ENCODE data around the gene ABCA10.
A peak's percentile ranks its signal among the peaks of the same experiment; 100 is the strongest.
"Not testable (repeated sequence)": the region's sequence is repeated elsewhere in the genome, so short reads cannot be mapped to it uniquely, and the experiment has no call there.

Gene ABCA10

DNA sequence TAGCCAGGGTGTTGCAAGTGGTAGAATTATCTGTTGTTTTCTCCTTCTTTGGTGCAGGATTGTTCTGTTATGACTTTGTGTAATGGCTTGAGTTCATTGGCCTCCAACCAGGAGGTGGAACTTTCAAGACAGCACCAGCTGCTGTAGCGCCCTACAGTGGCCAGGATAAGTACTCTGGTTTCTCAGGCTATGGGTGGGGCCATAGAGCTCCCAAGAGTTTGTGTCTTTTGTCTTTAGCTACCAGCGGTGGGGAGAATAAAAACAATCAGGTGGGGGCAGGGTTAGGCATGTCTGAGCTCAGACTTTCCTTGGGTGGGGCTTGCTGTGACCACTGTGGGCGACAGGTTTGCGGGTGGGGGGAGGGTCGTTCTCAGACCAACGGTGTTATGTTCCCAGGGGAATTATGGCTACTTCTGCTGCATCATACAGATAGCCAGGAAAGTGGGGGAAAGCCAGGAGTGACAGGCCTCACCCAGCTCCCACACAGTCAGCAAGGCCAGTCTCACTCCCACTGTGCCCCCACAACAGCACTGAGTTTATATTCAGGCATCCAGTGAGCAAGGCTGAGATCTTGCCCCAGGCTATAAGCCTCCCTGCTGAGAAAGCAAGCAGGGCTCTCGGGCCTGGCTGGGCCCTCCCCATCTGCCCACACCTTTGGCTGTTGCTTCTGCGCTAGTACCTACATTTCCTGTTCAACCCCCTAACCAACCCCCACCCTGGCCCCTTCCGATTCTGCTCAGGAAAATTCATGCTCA, 15.4 kb downstream of the ABCA10 start:
- TF ChIP-seq POLR2A (IDR thresholded peaks at IDR 0.05; ENCODE audit: low read depth, low read length) = no peak
- DNase-seq (ENCODE audit: insufficient read length, low spot score) (no peak), FAIRE-seq (no peak)

DNA sequence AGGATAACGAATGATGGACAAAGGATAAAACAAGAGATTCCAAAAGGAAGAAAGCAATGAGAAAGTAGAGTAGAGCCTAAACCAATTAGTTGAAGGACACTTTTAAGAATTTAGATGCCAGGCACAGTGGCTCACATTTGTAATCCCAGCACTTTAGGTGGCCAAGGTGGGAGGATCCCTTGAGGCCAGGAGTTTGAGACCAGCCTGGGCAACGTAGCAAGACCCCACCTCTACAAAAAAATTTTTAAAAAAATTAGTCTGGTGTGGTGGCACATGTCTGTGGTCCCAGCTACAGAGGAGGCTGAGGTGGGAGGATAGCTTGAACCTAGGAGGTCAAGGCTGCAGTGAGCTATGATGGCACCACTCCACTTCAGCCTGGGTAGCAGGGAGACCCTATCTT, 20.0 kb downstream of the ABCA10 start:
- FAIRE-seq = no peak
- DNase-seq (ENCODE audit: insufficient read length, low spot score) = no peak
- TF ChIP-seq POLR2A (IDR thresholded peaks at IDR 0.05; ENCODE audit: low read depth, low read length) = no peak

DNA sequence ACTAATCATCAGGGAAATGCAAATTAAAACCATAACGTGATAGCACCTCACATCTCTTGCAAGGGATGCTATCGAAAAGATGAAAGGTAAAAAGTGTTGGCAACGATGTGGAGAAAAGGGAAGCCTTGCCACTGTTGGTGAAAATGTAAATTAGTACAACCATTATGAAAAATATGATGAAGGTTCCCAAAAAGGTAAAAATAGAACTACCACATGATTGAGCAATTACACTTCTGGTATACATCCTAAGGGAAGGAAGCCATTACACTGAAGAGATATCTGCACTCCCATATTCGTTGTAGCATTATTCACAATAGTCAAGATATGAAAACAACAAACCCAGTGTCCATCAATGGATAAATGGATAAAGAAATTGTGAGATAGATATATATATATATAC, 21.5 kb downstream of the ABCA10 start:
- no peak for TF ChIP-seq POLR2A (IDR thresholded peaks at IDR 0.05; ENCODE audit: low read depth, low read length)
- no peak for DNase-seq (ENCODE audit: insufficient read length, low spot score)
- peak; percentile 52 for FAIRE-seq

DNA sequence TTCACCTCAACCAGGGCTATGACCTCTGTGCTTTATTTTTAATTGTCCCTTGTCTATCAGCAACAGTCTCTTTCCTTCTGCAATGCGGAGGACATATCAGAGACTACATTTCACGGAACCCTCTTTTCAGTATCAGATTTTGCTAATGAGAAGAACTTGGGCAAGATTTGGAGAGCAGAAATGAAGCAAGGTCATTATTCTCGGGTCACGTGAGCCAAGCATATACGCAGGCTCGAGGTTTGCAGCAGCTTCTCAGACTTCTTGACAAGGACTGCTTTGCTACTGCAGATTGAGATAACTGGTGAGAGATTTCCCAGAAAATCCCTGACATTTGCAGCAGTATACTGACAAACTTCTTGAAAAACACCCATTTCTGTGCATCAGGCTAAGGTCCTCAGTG, 30.4 kb downstream of the ABCA10 start:
- FAIRE-seq (no peak), DNase-seq (ENCODE audit: insufficient read length, low spot score) (no peak)
- TF ChIP-seq POLR2A (IDR thresholded peaks at IDR 0.05; ENCODE audit: low read depth, low read length) = no peak

DNA sequence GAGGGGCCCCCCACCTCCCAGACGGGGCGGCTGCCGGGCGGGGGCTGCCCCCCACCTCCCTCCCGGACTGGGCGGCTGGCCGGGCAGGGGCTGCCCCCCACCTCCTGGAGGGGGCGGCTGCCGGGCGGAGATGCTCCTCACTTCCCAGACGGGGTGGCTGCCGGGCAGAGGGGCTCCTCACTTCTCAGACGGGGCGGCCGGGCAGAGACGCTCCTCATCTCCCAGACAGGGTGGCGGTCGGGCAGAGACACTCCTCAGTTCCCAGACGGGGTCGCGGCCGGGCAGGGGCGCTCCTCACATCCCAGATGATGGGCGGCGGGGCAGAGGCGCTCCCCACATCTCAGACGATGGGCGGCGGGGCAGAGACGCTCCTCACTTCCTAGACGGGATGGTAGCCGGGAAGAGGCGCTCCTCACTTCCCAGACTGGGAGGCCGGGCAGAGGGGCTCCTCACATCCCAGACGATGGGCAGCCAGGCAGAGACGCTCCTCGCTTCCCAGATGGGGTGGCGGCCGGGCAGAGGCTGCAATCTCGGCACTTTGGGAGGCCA, 32.4 kb downstream of the ABCA10 start:
- not testable (repeated sequence) for DNase-seq (ENCODE audit: insufficient read length, low spot score); FAIRE-seq

DNA sequence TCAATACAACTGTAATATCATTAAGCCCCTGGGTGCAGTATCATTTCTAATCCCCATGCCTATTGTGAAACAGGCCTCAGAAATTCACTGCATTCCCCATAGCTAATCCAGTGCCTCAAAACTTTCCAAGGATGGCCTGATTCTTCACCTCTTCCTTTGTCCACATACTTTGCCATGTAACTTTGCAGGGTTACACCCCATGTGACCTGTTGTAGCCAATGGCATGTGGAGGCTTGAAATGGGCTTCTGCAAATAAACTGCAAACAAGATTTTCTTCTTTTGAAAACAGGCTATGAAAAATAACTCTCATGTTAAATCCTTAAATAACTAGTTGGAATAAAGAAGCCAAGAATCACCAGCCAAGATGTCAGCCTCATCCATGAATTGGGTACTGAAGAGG, 35.9 kb downstream of the ABCA10 start:
- no peak for DNase-seq (ENCODE audit: insufficient read length, low spot score)
- TF ChIP-seq POLR2A (IDR thresholded peaks at IDR 0.05; ENCODE audit: low read depth, low read length) = no peak
- no peak for FAIRE-seq

DNA sequence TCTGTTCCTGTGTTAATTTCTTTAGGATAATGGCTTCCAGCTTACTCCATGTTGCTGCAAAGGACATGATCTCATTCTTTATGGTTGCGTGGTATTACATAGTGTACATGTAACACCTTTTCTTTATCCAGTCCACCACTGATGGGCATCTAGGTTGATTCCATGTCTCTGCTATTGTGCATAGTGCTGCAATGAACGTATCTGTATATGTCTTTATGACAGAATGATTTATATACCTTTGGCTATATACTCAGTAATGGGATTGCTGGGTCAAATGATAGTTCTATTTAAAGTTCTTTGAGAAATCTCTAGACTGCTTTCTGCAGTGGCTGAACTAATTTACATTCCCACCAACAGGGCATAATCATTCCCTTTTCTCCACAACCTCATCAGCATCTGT, 39.8 kb downstream of the ABCA10 start:
- FAIRE-seq = no peak
- DNase-seq (ENCODE audit: insufficient read length, low spot score) = no peak
- no peak for TF ChIP-seq POLR2A (IDR thresholded peaks at IDR 0.05; ENCODE audit: low read depth, low read length)

DNA sequence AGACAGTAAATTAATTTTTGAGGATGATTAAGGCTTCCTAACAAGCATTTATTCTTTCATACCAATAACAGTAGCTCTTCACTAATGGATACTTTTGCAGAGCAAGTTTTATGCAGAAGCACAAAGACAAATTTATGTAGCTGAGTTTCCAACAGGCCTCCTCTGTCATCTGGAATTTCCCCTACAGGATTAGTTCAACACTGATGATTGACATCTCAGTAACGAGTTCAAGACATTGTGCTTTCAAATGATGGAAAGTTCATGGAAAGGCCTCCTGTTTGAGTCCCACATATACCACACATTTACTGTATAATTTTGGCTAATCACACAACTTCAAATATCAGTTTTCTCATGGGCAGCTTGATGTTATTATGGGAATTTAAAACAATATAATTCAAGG, 40.6 kb downstream of the ABCA10 start:
- TF ChIP-seq POLR2A (IDR thresholded peaks at IDR 0.05; ENCODE audit: low read depth, low read length) = no peak
- no peak for DNase-seq (ENCODE audit: insufficient read length, low spot score)
- FAIRE-seq = no peak

DNA sequence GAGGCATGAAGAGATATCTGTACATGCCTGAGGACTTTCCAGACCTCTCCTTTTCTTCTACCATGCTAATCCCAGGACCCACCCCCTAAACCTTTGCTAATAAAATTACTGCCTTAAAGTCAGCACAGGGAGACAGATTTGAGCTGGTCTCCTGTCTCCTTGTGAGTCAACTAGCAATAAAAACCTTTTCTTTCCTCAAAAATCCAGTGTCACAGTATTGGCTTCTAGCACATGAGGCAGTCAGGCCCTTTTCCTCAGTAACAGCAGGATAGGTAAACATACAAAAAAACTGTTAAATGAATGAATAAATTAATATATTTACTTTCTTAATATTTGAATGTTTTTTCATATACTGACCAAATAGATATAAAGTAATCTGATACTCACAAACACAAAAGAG, 41.3 kb downstream of the ABCA10 start:
- FAIRE-seq (no peak), DNase-seq (ENCODE audit: insufficient read length, low spot score) (no peak)
- no peak for TF ChIP-seq POLR2A (IDR thresholded peaks at IDR 0.05; ENCODE audit: low read depth, low read length)

DNA sequence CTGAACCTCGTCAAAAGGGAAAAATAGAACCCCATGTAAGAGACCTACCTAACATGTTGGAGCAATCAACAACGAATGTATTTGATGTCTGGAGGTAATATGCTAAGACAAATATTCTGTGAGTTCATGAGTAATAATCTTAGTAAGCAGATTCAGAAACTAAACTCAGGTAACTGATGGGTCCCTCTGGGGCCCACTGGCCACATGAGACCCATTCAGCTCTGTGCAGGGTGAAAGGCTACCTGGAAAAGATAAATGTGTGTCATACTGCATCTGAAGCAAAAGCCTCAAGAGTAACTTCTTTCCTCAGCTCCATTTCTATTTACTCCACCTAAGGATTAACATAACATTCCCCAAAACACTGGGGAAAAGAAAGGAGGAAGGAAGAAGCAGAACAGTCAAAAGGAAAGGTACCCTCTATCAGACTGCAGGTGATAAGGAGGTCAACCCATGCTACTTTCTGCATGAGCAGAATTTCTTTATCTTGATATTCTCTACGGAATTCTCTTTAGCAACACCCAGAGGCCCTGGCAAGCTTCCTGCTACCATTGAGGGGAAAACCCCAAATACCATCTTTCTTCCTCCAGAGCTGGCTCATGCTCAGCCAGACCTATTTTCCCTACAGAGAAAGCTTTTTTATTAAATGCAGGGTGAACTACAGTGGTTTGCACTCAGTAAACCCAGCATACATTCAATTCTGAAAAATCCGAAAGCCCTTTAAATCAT, 49.2 kb downstream of the ABCA10 start:
- DNase-seq (ENCODE audit: insufficient read length, low spot score) (no peak), FAIRE-seq (peak; percentile 61)
- TF ChIP-seq POLR2A (IDR thresholded peaks at IDR 0.05; ENCODE audit: low read depth, low read length) = no peak

DNA sequence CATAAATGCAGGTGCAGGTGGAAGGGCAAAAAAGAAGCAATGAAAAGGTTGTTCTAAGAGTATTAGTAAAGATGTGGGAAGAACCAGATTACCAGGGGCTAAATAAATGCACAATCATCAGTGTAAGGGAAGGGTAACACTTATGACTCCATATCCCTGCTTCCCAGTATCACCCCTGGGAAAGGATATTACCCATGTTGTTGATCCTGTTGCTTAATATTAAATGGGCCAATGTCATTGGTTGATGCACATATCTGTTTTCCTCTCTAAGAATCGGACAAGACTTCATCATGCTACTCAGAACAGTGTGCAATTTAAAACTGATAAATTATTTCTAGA, 52.2 kb downstream of the ABCA10 start:
- no peak for TF ChIP-seq POLR2A (IDR thresholded peaks at IDR 0.05; ENCODE audit: low read depth, low read length)
- DNase-seq (ENCODE audit: insufficient read length, low spot score) (no peak), FAIRE-seq (peak; percentile 33)

DNA sequence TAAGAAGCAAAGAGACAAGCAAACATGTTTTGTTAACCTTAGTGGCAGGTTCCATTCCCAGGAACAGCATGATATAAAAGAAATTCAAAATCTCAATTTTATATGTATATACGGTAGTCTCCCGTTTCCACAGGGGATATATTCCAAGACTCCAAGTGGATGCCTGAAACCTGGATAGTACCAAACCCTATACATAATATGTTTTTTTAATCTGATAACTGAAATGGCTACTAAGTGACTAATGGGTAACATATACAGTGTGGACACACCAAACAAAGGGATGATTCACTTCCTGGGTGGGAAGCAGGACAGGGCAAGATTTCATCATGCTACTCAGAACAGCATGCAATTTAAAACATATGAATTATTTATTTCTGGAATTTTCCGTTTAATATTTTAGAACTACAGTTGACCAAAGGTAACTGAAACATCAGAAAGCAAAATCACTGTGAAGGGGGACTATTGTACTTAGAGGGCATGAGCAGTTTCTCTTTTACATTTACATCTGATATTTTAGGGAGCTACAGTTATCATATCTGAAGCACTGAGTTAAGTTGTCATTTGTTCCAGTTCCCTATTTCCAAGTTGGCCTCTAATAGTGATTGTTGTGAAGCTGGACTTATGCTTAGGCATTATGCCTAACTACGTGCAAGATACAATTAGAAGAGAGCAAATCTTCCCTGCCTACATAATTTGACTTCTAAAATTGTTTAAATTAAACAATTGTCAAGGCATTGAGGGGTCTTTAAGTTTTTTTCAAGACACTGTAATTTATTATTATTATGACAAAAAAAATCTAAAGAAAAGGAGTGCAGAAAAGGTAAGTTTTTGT, 52.8 kb downstream of the ABCA10 start:
- FAIRE-seq (peak; percentile 99), DNase-seq (ENCODE audit: insufficient read length, low spot score) (no peak)
- TF ChIP-seq POLR2A (IDR thresholded peaks at IDR 0.05; ENCODE audit: low read depth, low read length) = no peak

DNA sequence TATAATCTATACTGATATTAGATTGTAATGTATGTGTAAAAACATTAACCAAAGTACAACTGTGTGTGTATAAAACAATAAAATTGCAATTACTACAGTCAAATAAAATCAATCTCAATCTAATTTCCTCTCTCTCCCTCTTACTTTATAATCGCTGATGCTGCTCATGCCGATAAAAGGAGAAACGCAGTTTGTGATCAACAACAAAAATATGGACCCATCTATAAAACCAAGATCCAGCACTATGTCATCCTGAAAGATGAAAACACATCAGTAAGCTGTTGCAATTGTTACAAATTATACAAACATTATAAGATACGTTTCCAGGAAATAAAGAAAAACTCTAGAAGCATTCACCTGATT, 53.4 kb downstream of the ABCA10 start:
- FAIRE-seq = no peak
- no peak for TF ChIP-seq POLR2A (IDR thresholded peaks at IDR 0.05; ENCODE audit: low read depth, low read length)
- no peak for DNase-seq (ENCODE audit: insufficient read length, low spot score)

DNA sequence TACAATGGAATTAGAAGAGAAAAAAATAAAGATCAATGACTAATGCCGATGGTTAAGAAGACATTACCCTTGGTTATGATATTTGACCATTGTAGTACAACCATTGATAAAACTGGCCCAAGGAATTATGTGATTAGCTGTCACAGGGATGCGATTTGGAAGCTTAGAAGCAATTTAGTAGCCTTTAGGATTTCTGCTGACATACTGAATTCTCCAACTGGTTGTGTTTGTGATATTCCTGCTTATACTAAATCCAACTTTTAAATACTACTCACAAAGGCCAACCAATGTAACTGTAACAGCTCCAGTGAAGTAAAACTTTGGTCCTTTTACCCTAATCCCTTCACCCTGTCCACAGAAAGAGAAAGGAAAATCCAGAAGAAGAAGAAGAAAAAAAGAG, 55.5 kb downstream of the ABCA10 start:
- no peak for TF ChIP-seq POLR2A (IDR thresholded peaks at IDR 0.05; ENCODE audit: low read depth, low read length)
- FAIRE-seq = no peak
- no peak for DNase-seq (ENCODE audit: insufficient read length, low spot score)
